NCI-H2029 treated with DMSO at 0.1 percent for 48 hours (cell line): ENCODE results near the gene ZNF362.
A peak's percentile ranks its signal among the peaks of the same experiment; 100 is the strongest.
"Not testable (repeated sequence)": the region's sequence is repeated elsewhere in the genome, so short reads cannot be mapped to it uniquely, and the experiment has no call there.

Experiments
- DNase-seq: peaks from one replicate; lab custom pipeline; 2025; lab: John Stamatoyannopoulos, UW

ZNF362 gene

GRCh38 chr1:33287317-33287716 is 31.0 kb downstream of the ZNF362 start:
- DNase-seq: no peak

GRCh38 chr1:33288976-33289857 is 32.9 kb downstream of the ZNF362 start:
- no peak for DNase-seq

DNA sequence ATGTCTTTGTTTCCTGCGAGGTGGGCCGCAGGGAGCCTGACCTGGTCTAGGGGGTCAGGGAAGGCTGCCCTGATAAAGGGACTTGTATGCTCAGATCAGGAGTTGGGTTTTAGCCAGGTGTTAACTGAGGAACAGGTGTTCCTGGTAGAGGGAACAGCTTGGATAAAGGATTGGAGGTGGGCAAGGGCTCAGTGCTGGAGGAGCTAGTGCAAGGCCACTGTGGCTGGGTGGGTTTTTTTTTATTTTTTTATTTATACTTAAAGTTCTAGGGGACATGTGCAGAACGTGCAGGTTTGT is 33.5 kb downstream of the ZNF362 start:
- DNase-seq: no peak

- DNase-seq: not testable (repeated sequence)
Observed at GRCh38 chr1:33290615-33291014, 34.3 kb downstream of the ZNF362 start.

GRCh38 chr1:33292726-33293340 is 36.5 kb downstream of the ZNF362 start:
- DNase-seq: no peak

- no peak for DNase-seq
Observed at GRCh38 chr1:33294071-33295010, 38.0 kb downstream of the ZNF362 start.

- no peak for DNase-seq
Observed at GRCh38 chr1:33295023-33295422, 38.7 kb downstream of the ZNF362 start.

- DNase-seq: peak; percentile 9
Observed at GRCh38 chr1:33295450-33296081, 39.3 kb downstream of the ZNF362 start.

GRCh38 chr1:33296082-33296458 is 39.8 kb downstream of the ZNF362 start:
- DNase-seq: no peak

DNA sequence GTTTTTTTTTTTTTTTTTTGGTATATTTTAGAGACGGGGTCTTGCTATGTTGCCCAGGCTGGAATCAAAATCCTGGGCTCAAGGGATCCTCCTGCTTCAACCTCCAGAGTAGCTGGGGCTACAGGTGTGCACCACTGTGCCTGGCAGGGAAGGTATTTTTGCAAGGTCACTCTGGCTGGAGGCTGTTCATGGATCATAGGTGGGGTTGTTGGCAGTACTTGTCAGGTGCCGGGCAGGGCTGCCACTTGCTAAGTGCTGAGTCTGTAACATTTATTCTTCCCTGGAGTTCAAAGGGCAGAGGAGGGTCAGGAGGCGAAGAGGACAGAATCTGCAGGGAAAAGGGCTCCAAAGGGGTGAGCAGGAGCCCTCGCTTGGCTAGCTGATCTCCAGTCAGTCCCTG is 40.5 kb downstream of the ZNF362 start:
- no peak for DNase-seq

GRCh38 chr1:33297911-33298622 is 41.8 kb downstream of the ZNF362 start:
- no peak for DNase-seq

DNA sequence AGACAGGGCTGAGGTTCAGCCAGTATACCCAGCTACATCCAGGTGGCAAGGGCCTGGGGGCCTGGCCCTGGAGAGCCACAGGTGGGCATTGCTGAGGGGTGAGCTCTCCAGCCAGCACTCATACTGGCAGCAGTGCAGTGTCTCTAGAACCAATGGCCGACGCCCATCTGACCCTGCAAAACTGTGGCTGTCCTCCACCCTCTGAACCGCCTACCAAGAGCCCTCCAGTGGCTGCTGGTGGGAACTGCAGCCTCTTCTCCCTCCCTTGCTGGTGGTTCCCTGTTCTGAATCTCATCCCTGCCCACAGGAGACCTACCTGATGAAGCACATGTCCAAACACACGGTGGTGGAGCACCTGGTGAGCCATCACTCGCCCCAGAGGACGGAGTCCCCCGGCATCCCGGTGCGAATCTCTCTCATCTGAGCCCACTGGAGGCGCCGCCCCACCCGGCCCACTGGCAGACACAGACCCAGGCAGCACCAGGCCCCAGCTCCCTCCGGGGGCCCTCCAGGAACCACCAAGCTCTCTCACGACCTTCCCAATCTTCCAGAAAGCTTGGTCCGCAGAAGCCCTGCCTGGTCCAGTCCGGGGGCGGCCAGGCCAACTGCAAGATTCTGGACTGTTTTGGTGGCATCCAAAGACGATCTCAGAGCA is 42.5 kb downstream of the ZNF362 start:
- peak; percentile 22 for DNase-seq

DNA sequence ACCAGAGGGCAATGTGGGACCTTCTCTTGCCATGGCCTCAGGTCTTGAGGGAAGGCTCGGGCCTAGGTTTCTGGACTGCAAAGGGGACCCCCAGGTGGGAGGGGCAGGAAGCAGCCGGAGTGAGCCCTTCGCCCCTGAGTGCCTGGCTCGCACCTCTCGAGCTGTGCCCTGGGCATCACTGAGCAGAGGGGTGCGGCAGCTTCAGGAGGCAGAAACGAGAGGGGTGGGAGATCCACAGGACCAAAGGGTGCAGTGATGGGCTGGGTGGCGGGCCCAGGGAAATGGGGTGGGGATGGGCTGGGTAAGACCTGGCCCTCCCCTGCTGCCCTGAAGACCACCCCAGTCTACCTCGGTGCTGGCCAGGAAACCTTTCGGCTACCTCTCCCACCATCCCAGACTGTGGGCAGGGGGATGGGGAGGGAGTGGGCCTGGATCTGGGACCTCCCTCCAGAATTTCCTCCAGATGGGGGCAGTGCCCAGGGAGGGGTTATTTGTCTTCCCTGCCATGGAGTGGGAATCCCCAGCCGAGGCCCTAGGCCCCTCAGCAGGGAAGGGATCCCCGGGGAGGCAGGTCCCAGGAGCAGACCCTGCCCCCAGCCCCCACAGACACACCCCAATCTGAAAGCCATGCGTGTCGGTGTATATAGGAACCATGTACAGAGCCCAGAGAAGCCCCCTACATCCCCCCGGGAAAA is 43.3 kb downstream of the ZNF362 start:
- no peak for DNase-seq

DNA sequence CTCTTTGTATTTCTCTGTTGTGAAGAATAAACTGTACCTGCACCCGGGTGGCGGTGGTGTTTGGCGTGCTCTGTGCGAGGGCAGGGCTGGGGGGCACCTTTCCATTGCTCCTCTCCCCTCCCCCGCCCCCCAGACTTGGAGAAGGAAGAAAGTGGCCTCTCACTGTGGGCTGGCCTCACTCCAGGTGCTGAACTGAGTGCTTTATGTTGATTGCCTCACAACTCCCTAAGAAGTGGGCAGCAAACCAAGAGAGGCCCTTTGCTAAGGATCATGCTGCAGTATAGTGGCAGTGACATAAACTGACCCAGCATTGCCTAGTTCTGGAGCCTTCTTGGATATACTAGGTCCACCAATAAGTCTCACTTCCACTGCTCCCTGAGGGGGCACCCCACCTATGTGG is 44.4 kb downstream of the ZNF362 start:
- DNase-seq: no peak

DNA sequence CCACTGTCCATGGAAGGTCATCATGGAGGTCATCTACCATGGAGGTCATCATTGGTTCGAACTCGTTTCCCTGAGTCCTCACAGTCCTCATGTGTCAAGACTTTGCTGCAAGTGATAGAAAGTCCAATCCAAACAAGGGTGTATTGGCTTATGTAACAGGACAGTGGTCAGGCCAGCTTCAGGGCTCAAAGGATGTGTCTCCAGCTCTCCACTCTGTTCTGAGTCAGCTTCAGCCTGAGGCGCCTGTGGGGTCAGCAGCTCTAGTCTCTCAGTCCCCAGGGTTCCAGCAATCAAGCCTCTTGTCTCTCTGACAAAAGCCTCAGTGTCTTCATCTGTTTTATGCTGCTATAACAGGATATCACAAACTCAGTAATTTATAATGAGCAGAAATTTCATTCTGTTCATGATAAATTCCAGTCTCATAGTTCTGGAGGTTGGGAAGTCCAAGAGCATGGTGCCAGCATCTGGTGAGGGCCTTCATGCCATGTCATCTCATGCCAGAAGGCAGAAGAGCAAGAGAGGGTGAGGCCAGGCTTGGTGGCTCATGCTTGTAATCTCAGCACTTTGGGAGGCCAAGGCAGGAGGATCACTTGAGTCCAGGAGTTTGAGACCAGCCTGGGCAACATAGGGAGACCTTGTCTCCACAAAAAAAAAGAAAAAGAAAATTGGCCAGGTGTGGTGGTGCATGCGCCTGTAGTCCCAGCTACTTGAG is 45.1 kb downstream of the ZNF362 start:
- DNase-seq: no peak

DNA sequence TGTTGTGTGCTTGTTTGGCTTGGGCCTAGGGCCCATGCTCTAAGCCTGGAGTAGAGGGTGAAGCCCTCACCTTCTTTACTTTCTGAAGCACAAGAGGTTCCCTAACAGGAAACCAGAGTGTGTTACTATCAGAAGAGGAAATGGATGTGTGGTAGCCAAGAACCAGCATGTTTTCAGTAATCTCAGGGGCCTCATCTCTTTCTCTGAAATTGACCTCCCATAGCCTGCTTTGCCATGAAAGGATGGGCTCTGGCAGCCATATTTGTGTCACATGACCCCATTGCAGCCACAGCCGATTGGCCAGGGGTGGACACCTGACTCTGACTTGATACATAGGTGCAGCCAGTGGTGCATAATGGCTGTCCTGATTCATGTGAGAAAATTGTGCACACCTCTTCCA is 46.0 kb downstream of the ZNF362 start:
- no peak for DNase-seq

DNA sequence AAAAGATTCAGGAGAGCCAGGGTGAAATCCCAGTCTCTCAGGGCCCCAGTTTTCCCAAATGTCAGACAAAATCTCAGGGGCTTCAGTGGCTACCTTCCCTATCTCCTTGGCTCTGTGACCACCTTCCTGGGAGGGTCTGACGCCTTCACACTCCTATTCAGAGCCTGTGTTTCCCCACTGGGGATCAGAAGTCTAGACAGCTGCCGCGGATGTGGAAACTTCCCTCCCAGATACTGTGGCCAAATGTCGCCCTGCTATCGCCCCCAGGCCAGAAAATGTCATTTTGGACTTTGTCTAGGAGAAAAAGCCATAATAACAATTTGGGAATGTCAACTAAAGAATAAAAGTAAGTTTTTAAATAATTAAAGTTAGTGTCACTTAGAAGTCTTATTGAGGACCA is 48.7 kb downstream of the ZNF362 start:
- no peak for DNase-seq

GRCh38 chr1:33305816-33306652 is 49.7 kb downstream of the ZNF362 start:
- DNase-seq: no peak
